Natural killer cell (primary cell): ENCODE data around the gene JPH3. TPM values are rescaled to one million over a fixed set of nuclear protein-coding genes. Genes with fewer than 3 reads are reported as not detected.

Experiments used
- ATAC-seq, 3 donors: fragments of 150-1000 bp in 2 of 3; fragments of 200-7000 bp in 1 of 3; cut with Tn5 transposase; 1 replicate in 1 of 3; 2 replicates in 2 of 3; pipeline ENCODE4 v1.10.0; 2021; ENCODE audit warnings: mild to moderate bottlenecking in 2 of 3, moderate library complexity in 2 of 3
- DNase-seq, 2 donors: peaks; one replicate each; pipeline versions ENCODE4 v3.0.0 to v3.0.0-alpha.2; 2013 to 2021; ENCODE audit warnings: mixed read lengths in 1 of 2
- H3K27ac ChIP-seq: one replicate; pipeline ENCODE4 v1.5.1; 2013; ENCODE audit warnings: mild to moderate bottlenecking, low read length
- H3K27me3 ChIP-seq: one replicate; pipeline ENCODE4 v1.6.1; 2013; ENCODE audit warnings: low read length; ENCODE audit not compliant: control insufficient read depth, insufficient read depth
- H3K36me3 ChIP-seq: one replicate; pipeline ENCODE4 v1.6.1; 2013; ENCODE audit warnings: low read length; ENCODE audit not compliant: control insufficient read depth, insufficient read depth
- H3K4me1 ChIP-seq: one replicate; pipeline ENCODE4 v1.6.1; 2013; ENCODE audit warnings: low read length; ENCODE audit not compliant: control insufficient read depth, insufficient read depth
- H3K4me3 ChIP-seq: one replicate; pipeline ENCODE4 v1.5.1; 2013; ENCODE audit warnings: low read length
- H3K9me3 ChIP-seq: one replicate; pipeline ENCODE4 v1.6.1; 2013; ENCODE audit warnings: low read length; ENCODE audit not compliant: control insufficient read depth, insufficient read depth
- H3K27ac Mint-ChIP-seq, 2 donors: one replicate each; pipeline ENCODE4 v1.8.0; 2022; ENCODE audit warnings: mild to moderate bottlenecking in 2 of 2, mixed read lengths in 2 of 2, moderate library complexity in 1 of 2
- H3K27me3 Mint-ChIP-seq, 2 donors: one replicate each; pipeline ENCODE4 v1.8.0; 2022; ENCODE audit warnings: low read depth in 2 of 2, mixed read lengths in 2 of 2
- H3K36me3 Mint-ChIP-seq: one replicate; pipeline ENCODE4 v1.8.0; 2022; ENCODE audit warnings: mixed read lengths
- H3K4me1 Mint-ChIP-seq, 2 donors: one replicate each; pipeline ENCODE4 v1.8.0; 2022; ENCODE audit warnings: mixed read lengths in 2 of 2
- H3K4me3 Mint-ChIP-seq: one replicate; pipeline ENCODE4 v1.8.0; 2022; ENCODE audit warnings: mild to moderate bottlenecking, moderate library complexity, mixed read lengths
- H3K9me3 Mint-ChIP-seq, 2 donors: one replicate each; pipeline ENCODE4 v1.8.0; 2022; ENCODE audit warnings: mixed read lengths in 2 of 2
- WGBS: methylation state at CpG from one replicate; pipeline ENCODE4 v1.1.7; 2013; ENCODE audit warnings: missing lambda C conversion rate; ENCODE audit not compliant: insufficient coverage; 5-methylcytosine and 5-hydroxymethylcytosine counted together
- intact Hi-C: fragments of 100-400 bp; cut with micrococcal nuclease; formaldehyde crosslinking; loops from one replicate; pipeline ENCODE4 v1.14.2; 2022
- total RNA-seq, 4 donors: library from RNA; stranded (reverse); fragments of 120-200 nt in 1 of 4; gene quantifications; one replicate each; pipeline versions ENCODE4 v1.2.3 to v1.2.4, GENCODE V29; 2013 to 2022
- TF ChIP-seq, protein P1 (sequence below): fragments of 200-600 bp; IDR thresholded peaks from one replicate; pipeline ENCODE4 v1.8.0; 2022; ENCODE audit warnings: antibody characterized with exemption

JPH3 gene
- total RNA-seq, 3 donors from 2014 or later (not counting 1 experiment from before 2014, with no cell fraction given), result not detected

DNA sequence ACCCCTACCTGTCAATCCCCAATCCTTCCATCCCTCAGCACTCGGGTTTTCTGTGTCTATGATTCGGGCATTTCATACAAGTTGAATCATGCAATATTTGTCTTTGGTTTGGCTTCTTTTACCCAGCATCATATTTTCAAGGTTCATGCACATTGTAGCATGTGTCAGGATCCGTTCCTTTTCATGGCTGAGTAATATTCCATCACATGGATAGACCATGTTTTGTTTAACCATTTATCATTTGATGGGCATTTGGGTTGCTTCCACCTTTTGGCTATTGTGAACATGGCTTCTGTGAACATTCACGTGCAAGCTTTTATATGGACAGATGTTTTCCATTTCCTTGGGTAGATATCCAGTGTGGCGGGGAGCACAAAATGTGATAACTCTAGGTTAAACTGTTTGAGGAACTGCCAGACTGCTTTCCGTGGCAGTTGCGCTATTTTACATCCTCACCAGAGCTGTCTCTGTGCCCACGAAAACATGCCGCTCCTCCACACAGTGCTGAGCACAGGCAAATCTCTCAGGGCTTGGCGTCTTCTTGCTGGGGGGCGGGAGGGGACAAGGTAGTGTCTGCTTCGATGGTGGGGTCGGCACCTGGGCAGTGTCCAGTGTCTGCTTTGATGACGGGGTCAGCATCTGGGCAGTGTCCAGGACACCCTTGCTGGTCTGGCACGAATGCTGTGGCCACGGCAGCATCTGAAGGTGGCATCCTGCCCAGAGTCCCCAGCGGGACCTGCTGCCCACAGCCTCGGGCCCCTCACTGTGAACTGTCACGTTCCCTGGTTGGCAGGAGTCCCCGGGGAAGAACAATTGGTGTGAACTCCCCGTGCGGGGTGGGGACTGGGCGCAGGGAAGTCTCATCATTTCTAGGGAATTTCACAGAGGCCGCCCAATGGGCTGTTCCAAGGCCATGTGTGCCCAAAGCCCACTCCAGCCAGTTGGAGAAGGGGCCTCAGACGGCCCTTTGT lies 32.4 kb upstream of the JPH3 start:
- TF ChIP-seq, protein P1, sequence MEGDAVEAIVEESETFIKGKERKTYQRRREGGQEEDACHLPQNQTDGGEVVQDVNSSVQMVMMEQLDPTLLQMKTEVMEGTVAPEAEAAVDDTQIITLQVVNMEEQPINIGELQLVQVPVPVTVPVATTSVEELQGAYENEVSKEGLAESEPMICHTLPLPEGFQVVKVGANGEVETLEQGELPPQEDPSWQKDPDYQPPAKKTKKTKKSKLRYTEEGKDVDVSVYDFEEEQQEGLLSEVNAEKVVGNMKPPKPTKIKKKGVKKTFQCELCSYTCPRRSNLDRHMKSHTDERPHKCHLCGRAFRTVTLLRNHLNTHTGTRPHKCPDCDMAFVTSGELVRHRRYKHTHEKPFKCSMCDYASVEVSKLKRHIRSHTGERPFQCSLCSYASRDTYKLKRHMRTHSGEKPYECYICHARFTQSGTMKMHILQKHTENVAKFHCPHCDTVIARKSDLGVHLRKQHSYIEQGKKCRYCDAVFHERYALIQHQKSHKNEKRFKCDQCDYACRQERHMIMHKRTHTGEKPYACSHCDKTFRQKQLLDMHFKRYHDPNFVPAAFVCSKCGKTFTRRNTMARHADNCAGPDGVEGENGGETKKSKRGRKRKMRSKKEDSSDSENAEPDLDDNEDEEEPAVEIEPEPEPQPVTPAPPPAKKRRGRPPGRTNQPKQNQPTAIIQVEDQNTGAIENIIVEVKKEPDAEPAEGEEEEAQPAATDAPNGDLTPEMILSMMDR, result no peak
- Mint-ChIP-seq H3K36me3 (no peaks in the 10 kb centered on the region), H3K27me3 (peaks cover 0 to 3% of the 10 kb centered on the region in 2 donors), H3K4me1 (no peaks in the 10 kb centered on the region), H3K9me3 (no peaks in the 10 kb centered on the region), H3K4me3 (no peak overlapping the region), H3K27ac (no peak overlapping the region)
- Histone ChIP-seq H3K27me3 (no peaks in the 10 kb centered on the region), H3K27ac (no peak overlapping the region), H3K9me3 (no peaks in the 10 kb centered on the region), H3K36me3 (no peaks in the 10 kb centered on the region), H3K4me3 (no peak overlapping the region), H3K4me1 (no peaks in the 10 kb centered on the region)
- 84% methylated on average over 25 of the region's 25 CpGs for whole genome bisulfite sequencing
- no peak for DNase-seq
- intact Hi-C loops, result no loop called here
- ATAC-seq, result no peak

DNA sequence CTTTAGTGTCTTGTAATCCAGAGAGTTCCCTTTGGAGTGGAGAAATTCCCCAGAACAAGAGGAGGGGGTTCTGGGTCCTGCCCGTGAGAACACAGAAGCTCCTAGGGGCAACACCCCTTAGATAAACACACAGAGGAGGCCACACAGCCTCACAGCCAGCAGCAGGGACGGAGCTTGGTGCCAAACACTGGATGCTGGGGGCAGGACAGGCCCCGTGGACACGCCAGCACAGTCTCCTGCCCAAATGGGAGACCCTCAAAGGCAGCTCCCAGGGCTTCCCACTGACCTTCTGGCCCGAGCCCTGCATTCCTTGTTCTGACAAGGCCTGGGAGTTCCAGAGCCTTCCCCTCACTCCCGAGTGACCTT lies 31.8 kb upstream of the JPH3 start:
- Histone ChIP-seq H3K27me3 (no peaks in the 10 kb centered on the region), H3K27ac (no peak overlapping the region), H3K36me3 (no peaks in the 10 kb centered on the region), H3K4me1 (no peaks in the 10 kb centered on the region), H3K9me3 (no peaks in the 10 kb centered on the region), H3K4me3 (no peak overlapping the region)
- H3K4me1 Mint-ChIP-seq, result no peaks in the 10 kb centered on the region
- H3K36me3 Mint-ChIP-seq, result no peaks in the 10 kb centered on the region
- 80% methylated on average over 6 of the region's 6 CpGs for WGBS
- H3K9me3 Mint-ChIP-seq, result no peaks in the 10 kb centered on the region
- peaks cover 0 to 3% of the 10 kb centered on the region in 2 donors for H3K27me3 Mint-ChIP-seq
- H3K4me3 Mint-ChIP-seq, result no peak overlapping the region
- TF ChIP-seq, protein P1, result no peak
- no peak for DNase-seq
- intact Hi-C loops, result no loop called here
- peak in 1 of 3 donors; percentile 1 for ATAC-seq
- no peak overlapping the region for H3K27ac Mint-ChIP-seq

DNA sequence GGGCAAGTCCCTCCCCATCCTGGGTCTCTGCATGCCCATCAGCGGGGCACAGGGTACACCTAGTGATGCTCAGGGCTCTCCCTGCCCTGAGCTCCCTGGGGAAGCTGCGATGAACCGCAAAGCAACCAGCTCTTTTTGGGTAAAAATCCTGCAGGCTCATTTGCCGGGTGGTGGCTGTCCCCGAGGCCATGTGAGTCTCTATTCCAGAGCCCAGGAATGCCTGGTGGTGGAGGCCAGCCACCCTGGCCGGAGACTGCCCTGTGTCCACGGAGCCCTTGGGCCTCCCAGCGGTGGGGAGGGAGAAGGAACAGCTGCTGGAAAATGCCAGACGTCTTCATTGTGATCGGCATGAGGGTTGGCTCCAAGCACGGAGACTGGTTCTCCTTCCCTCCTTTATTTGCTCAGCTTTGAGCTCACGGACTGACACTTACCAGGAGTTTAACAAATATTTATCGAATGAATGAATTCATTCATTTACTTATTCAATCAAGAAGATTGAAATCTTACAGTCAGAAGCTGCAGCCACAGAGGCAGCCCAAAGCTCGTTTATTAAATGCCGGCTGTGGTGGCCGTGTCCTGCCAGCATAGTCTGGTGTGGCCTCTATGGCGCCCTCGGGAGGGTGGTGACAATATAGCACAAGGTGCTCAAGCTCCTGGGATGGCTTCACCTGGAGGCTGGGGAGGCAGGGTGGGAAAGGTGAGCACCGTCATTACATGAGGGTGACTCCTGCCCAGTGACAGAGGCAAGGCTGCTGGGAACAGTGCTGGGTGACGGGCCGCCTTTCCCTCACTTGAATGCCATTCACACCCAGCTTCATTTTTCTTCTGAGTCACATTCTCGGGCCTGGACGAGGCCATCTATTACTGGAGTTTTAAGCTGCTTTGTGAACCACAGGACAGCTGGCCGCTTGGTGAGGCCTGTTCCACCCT lies 31.1 kb upstream of the JPH3 start:
- DNase-seq (peak in 1 of 2 donors; percentile 11), ATAC-seq (peak in 2 of 3 donors; percentile 22 to 48)
- no peaks in the 10 kb centered on the region for H3K9me3 ChIP-seq
- H3K27me3 Mint-ChIP-seq, result peaks cover under 1 to 3% of the 10 kb centered on the region in 2 donors
- H3K4me1 ChIP-seq, result no peaks in the 10 kb centered on the region
- intact Hi-C loops, result no loop called here
- no peak overlapping the region for H3K27ac ChIP-seq
- no peaks in the 10 kb centered on the region for H3K36me3 ChIP-seq
- no peaks in the 10 kb centered on the region for H3K9me3 Mint-ChIP-seq
- no peaks in the 10 kb centered on the region for H3K4me1 Mint-ChIP-seq
- H3K4me3 ChIP-seq, result no peak overlapping the region
- H3K27ac Mint-ChIP-seq, result no peak overlapping the region
- 56% methylated on average over 24 of the region's 24 CpGs for WGBS
- no peak overlapping the region for H3K4me3 Mint-ChIP-seq
- no peaks in the 10 kb centered on the region for H3K36me3 Mint-ChIP-seq
- TF ChIP-seq, protein P1, result no peak
- H3K27me3 ChIP-seq, result no peaks in the 10 kb centered on the region
